Tibial nerve (tissue), 3 donors: ENCODE results near the gene NHERF2.

Source experiments
- POLR2A ChIP-seq, 2 donors: fragments of 450-650 bp; IDR thresholded peaks; one replicate each; pipeline ENCODE4 v1.6.1; 2017; ENCODE audit warnings: antibody characterized with exemption in 2 of 2, mild to moderate bottlenecking in 2 of 2, moderate library complexity in 2 of 2
- TF ChIP-seq, protein P1 (sequence below), 5 experiments: fragments of 200-600 bp in 3 of 5; fragments of 450-650 bp in 2 of 5; sonication (generic) in 3 of 5; IDR thresholded peaks; one replicate each; pipeline ENCODE4 v1.5.1; 2016 to 2019; ENCODE audit warnings: antibody characterized with exemption in 5 of 5, mild to moderate bottlenecking in 3 of 5, moderate library complexity in 2 of 5

GRCh38 chr16:2077696-2078095 lies 51.0 kb downstream of the NHERF2 start:
- TF ChIP-seq, protein P1, sequence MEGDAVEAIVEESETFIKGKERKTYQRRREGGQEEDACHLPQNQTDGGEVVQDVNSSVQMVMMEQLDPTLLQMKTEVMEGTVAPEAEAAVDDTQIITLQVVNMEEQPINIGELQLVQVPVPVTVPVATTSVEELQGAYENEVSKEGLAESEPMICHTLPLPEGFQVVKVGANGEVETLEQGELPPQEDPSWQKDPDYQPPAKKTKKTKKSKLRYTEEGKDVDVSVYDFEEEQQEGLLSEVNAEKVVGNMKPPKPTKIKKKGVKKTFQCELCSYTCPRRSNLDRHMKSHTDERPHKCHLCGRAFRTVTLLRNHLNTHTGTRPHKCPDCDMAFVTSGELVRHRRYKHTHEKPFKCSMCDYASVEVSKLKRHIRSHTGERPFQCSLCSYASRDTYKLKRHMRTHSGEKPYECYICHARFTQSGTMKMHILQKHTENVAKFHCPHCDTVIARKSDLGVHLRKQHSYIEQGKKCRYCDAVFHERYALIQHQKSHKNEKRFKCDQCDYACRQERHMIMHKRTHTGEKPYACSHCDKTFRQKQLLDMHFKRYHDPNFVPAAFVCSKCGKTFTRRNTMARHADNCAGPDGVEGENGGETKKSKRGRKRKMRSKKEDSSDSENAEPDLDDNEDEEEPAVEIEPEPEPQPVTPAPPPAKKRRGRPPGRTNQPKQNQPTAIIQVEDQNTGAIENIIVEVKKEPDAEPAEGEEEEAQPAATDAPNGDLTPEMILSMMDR (IDR thresholded peaks at IDR 0.05) = no peak
- TF ChIP-seq POLR2A (IDR thresholded peaks at IDR 0.05) = no peak
